Fibroblast of skin of right biceps (primary cell): Measurements from ENCODE around the gene CPN1.
"Not testable (repeated sequence)": the region's sequence is repeated elsewhere in the genome, so short reads cannot be mapped to it uniquely, and the experiment has no call there.

Experiments used
- DNase-seq: peaks from one replicate; pipeline ENCODE4 v3.0.0-alpha.2; 2013

CPN1 gene

GRCh38 chr10:100020886-100021253, 60.8 kb downstream of the CPN1 start:
- DNase-seq: no peak

GRCh38 chr10:100020142-100020885, 61.4 kb downstream of the CPN1 start:
- no peak for DNase-seq

- no peak for DNase-seq
Measured at GRCh38 chr10:100019787-100020141, 61.9 kb downstream of the CPN1 start.

- DNase-seq: no peak
Measured at GRCh38 chr10:100014071-100014762, 67.5 kb downstream of the CPN1 start.

GRCh38 chr10:100013621-100014020, 68.0 kb downstream of the CPN1 start:
- no peak for DNase-seq

GRCh38 chr10:100011906-100012305, 69.8 kb downstream of the CPN1 start:
- DNase-seq: not testable (repeated sequence)

- DNase-seq: peak; percentile 87
Measured at GRCh38 chr10:100009793-100010676, 71.6 kb downstream of the CPN1 start, which contains the start of gene DNMBP. Gene DNMBP (minus strand): TSS chr10:100009947. CDS start chr10:99972124, 37,823 bp downstream.

- DNase-seq: no peak
Measured at GRCh38 chr10:100009283-100009792, 72.3 kb downstream of the CPN1 start.

- no peak for DNase-seq
Measured at GRCh38 chr10:100008708-100009282, 72.9 kb downstream of the CPN1 start.

GRCh38 chr10:100008142-100008522, 73.5 kb downstream of the CPN1 start:
- peak; percentile 52 for DNase-seq

- DNase-seq: peak; percentile 34
Measured at GRCh38 chr10:100007231-100008141, 74.2 kb downstream of the CPN1 start.

- DNase-seq: peak; percentile 96
Measured at GRCh38 chr10:100006243-100006886, 75.3 kb downstream of the CPN1 start.

- peak; percentile 24 for DNase-seq
Measured at GRCh38 chr10:100004805-100005510, 76.7 kb downstream of the CPN1 start.

GRCh38 chr10:100000109-100000644, 81.5 kb downstream of the CPN1 start:
- no peak for DNase-seq

GRCh38 chr10:99999319-100000108, 82.2 kb downstream of the CPN1 start:
- no peak for DNase-seq

GRCh38 chr10:99998889-99999288, 82.8 kb downstream of the CPN1 start:
- no peak for DNase-seq

- DNase-seq: peak; percentile 74
Measured at GRCh38 chr10:99996671-99997648, 84.7 kb downstream of the CPN1 start.

- DNase-seq: no peak
Measured at GRCh38 chr10:99995713-99996112, 86.0 kb downstream of the CPN1 start.
